ENCODE results near the gene NPFF.
A peak's percentile ranks its signal among the peaks of the same experiment; 100 is the strongest.
"Not testable (repeated sequence)": the region's sequence is repeated elsewhere in the genome, so short reads cannot be mapped to it uniquely, and the experiment has no call there.

The NPFF gene

GRCh38 chr12:53506881-53507602 lies at the start of gene NPFF:
Gene NPFF, minus strand, starts transcription at chr12:53507484. Its CDS starts 10 bp downstream, at chr12:53507474.
- DNase-seq (ENCODE audit: low read depth, low spot score) = no peak
- no peak within 1 kb of the TSS for H3K27ac ChIP-seq

DNA sequence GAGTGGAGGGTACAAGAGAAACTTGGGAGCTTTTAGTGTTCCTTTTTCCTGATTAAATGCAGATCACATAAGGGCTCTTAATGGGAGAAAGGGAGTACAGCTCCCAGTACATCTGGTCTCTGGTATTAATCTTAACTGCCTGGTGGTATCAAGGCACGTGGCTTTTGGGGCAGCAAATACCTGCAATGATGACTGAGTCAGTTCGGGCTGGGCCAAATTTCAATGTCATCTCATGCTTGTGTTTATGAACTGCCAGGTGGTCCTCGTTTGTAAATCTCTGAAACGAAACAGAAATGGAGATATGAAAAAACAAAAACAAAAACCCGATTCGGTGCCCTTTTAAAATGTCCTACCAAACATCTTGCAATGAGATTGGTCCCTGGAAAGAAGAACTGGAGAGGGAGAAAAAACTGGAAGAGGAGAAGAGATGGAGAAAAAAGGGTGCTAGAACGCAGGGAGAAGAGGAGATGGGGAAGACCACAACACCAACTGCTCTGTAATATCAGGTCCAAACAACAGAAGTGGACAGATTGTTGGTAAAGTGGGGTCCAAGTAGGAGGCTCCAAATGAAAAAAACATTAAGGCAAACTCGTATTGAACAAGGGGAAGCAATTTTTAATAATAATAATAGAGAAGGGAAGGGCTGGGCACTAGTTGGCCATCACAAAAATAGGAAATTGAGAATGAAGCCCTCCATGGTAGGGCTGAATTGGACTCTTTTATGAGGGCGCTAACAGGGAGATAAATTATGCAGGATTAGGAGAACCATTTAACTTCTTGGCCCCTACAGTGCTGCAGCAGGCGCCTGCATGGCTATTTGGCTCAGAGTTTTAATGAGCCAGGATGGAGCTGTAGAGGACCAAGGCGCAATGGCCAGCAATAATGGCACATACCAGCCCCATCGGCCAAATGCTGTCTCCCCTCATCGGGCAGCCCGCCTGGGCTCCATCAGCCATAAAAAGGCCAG lies 45.4 kb upstream of the NPFF start:
- H3K27ac ChIP-seq = no peak overlapping the region
- no peak for DNase-seq (ENCODE audit: low read depth, low spot score)

DNA sequence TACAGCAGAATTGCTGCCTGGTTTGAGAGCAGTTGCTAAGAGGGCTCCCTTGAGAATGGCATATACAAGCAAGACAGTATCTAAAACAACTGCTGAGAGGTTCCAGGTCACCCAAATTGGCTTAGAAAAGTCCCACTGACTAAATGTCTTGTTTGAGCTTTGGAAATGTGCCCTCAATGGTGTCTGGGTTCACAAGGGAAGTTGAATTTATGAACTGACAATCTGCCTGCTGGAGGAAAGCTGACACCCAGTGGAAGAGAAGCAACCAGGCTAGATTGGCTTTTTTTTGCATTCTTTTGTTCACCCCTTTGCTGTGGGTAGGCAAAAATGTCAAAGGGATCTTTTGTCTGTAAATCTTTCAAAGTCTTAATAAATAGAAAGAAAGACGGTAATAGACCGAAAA lies 44.6 kb upstream of the NPFF start:
- no peak for DNase-seq (ENCODE audit: low read depth, low spot score)
- no peak overlapping the region for H3K27ac ChIP-seq

DNA sequence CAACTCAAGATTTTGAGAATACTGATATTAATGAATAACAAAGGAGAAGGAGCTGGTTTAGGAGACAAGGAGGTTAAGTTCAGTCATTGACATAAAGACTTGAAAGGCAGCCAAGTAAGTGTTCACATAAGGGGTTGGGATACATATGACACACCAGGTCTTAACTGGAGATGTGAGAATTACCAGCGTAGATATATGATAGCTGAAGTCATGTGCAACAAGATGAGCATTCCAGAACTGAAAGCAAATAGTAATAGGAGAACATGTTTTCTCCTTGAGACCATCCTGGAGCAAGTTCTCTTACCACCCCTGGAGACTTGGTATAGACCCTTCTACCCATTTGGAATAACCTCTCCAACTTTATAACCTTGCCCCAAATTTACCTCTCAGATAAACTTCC lies 43.3 kb upstream of the NPFF start:
- H3K27ac ChIP-seq = no peak overlapping the region
- DNase-seq (ENCODE audit: low read depth, low spot score) = no peak

DNA sequence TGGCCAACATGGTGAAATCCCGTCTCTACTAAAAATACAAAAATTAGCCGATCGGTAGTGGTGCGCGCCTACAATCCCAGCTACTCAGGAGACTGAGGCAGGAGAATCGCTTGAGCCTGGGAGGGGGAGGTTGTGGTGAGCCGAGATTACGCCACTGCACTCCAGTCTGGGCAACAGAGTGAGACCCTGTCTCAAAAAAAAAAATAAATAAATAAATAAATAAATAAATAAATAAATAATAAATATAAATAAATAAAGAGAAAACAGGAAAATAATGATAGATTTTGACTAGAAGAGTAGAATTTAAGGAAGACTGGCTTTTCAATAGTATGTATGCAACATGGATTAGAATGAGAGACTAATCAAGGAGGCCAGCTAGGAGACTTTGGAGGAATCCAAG lies 42.8 kb upstream of the NPFF start:
- DNase-seq (ENCODE audit: low read depth, low spot score); H3K27ac ChIP-seq: not testable (repeated sequence)

- not testable (repeated sequence) for H3K27ac ChIP-seq; DNase-seq (ENCODE audit: low read depth, low spot score)
Measured at GRCh38 chr12:53548354-53548753, 41.1 kb upstream of the NPFF start.

DNA sequence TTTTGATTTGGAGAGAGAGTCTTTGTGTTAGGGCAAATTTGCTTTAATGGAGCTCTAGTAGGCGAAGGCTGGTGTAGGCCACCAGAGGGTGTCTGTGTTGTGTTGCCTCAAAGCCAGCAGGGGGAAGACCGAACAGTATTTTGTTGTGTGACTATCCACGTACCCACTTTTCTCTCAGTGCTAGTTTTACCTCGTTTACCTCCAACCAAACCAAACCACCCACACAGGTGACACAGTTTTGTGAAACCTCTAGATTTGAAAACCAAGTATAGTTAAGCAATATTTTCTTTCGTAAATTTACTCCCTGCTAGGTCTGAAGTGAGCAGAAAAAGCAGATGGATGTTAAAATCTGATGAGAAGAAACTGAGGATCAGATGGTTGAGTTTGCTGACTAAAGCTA lies 36.3 kb upstream of the NPFF start:
- H3K27ac ChIP-seq = peak overlapping the region; percentile 16
- DNase-seq (ENCODE audit: low read depth, low spot score) = no peak

DNA sequence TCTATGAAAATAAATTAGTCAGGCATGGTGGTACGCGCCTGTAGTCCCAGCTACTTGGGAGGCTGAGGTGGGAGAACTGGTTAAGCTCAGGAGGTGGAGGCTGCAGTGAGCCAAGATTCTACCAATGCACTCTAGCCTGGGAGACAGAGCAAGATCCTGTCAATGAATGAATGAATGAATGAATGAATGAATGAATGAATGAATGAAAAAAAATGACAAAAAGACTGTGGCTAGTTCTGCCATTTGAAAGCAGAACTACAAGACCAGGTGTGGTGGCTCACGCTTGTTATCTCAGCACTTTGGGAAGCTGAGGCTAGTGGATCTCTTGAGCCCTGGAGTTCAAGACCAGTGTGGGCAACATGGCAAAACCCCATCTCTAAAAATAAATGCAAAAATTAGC lies 32.2 kb upstream of the NPFF start:
- no peak overlapping the region for H3K27ac ChIP-seq
- no peak for DNase-seq (ENCODE audit: low read depth, low spot score)

DNA sequence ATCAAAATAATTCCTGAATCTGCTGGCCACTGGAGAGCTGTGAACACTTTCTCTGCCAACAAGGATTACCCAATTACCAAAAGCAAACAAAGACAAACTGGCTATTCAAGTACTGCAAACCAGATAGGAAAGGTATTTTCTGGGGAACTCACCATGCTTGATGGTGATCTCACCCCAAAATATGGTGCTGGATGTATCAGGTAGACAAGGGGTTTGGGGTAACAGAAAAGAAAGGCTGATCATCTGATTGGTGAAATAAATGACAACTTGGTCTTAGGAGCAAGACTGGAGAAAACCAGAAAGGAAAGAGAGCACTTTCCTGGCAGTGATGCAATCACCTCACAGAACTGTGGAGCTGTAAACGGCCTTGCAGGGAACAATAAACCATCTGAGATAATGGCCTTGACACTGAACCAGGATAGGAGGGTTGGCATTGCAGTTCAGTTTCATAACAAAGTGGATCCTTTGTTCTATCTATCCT lies 31.0 kb upstream of the NPFF start:
- peak overlapping the region; percentile 63 for H3K27ac ChIP-seq
- no peak for DNase-seq (ENCODE audit: low read depth, low spot score)

- H3K27ac ChIP-seq = no peak overlapping the region
- no peak for DNase-seq (ENCODE audit: low read depth, low spot score)
Measured at GRCh38 chr12:53536962-53537361, 29.7 kb upstream of the NPFF start.

DNA sequence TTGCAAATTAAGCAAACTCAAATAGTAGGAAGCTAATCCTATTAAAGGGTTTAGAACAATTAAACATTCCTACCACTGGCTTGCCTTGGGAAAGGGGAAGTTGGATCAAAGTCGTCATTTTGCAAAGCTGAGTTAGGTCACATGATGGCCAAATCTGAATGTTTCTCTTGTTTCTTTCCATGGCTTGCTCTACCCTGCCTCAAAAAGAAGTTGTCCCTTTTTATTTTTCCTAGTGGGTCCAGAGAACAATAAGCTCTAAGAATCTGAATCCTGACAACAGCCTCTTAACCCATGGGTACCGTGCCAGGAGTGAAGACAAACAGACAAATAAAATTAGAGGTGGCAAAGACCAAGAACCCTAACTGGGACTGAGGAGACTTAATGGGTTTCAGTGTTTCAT lies 26.2 kb upstream of the NPFF start:
- DNase-seq (ENCODE audit: low read depth, low spot score) = no peak
- no peak overlapping the region for H3K27ac ChIP-seq

DNA sequence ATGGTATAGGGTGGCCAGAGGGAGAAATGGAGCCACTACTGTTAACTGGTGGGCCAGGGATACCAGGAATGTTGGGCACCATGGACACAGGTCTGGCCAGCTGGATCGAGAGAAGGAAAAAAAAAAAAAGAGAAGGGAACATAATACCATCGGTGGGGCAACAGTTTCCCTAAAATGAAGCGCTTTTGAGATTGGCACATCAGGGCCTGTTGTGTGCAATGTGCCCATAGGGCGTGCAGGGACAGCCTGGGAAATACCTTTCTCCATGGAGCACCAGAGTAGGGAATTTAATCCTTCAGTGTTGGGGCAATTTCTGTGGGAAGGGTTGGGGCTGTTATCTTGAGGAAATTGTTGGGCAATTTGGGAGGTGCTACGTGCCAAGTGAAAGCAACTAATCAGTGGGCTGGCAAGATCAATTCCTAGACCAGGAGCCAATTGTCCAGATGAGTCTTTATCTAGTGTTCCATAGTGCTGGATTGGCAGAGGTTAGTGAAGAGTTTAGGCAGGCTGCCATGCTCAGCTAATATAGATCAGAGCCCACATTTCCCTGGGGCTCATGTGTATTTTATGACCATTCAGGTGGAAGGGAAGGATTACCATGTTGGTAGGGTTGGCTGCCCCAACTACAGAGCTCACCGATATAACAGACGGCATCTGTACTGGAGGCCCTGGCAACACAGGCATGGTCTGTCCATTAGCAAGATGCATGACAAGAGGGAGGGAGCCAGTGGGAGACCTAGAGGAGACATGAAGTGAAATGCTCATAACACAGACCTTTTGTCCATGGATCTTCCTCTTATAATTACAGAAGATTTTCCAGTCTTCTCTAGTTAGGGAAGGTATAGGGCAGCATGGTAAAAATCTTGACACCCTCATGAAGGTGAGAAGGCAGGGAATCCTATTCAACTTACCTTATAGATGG lies 25.5 kb upstream of the NPFF start:
- no peak for DNase-seq (ENCODE audit: low read depth, low spot score)
- H3K27ac ChIP-seq = no peak overlapping the region

GRCh38 chr12:53532021-53532420 lies 24.7 kb upstream of the NPFF start:
- H3K27ac ChIP-seq = no peak overlapping the region
- DNase-seq (ENCODE audit: low read depth, low spot score) = no peak

DNA sequence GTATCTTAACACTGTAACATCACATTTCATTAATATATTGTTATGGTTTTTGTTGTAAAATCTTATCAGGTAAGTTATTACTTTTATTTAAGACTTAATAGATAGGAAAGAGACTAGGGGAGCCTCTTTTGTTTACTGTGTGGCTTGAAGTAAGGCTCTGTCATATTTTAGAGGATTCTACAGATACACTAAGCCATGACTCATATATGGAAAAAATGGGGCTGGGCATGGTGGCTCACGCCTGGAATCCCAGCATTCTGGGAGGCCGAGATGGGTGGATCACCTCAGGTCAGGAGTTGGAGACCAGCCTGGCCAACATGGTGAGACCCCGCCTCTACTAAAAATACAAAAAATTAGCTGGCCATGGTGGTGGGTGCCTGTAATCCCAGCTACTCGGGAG lies 23.6 kb upstream of the NPFF start:
- DNase-seq (ENCODE audit: low read depth, low spot score) = no peak
- H3K27ac ChIP-seq = peak overlapping the region; percentile 48

GRCh38 chr12:53530061-53530460 lies 22.8 kb upstream of the NPFF start:
- no peak overlapping the region for H3K27ac ChIP-seq
- DNase-seq (ENCODE audit: low read depth, low spot score) = no peak

DNA sequence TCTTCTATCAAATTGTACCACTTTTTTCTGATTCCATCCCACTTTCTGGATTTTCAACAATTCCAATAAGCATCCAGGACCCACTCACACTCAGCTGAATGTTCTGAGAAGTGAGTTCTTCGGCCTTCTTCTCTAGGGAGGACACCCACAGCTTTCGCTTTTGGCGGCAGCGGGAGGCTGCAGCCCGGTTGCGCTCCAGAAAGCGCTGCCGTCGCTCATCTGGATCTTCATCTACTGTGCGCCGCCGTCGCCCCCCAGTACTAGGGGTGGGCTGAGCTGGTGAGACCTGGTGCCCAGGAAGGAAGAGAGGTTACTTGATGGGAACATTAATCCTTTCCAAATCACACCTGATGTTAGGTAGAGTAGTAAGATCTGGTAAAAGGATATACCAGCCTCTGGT lies 17.2 kb upstream of the NPFF start:
- no peak overlapping the region for H3K27ac ChIP-seq
- no peak for DNase-seq (ENCODE audit: low read depth, low spot score)

DNA sequence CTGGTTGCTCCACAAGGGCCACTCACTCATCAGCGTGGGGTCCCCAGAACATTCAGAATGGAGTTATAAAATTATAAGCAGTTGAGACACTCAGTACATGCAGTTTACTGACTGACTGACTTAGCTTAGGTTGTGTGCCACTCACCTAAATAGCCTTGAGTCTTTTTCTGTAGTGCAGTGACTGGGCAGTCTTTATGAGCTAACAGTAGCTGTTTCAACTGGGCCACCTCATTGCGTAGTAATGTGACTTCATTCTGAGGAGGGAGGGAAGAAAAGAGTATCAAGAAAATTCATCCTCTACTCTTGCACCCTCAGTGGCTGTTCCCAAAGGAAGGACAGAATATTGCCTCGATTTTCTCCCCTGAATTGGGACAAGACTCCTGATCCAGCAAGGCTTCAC lies 15.8 kb upstream of the NPFF start:
- DNase-seq (ENCODE audit: low read depth, low spot score) = no peak
- no peak overlapping the region for H3K27ac ChIP-seq

DNA sequence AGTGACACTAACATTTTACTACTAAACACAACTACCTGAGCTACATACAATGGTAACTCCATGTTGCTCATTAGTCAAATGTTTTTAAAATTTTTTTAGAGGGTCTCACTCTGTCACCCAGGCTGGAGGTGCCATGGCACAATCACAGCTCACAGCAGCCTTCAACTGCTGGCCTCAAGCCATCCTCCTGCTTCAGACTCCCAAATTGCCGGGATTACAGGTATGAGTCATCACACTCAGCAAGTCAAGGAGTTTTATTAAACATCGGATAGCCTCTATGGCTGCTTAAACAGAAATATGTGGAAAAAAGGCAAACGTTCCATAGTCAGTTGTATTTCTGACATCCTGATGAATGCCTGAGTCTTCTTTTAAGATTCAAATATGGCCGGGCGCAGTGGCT lies 11.1 kb upstream of the NPFF start:
- DNase-seq (ENCODE audit: low read depth, low spot score) = no peak
- no peak overlapping the region for H3K27ac ChIP-seq

DNA sequence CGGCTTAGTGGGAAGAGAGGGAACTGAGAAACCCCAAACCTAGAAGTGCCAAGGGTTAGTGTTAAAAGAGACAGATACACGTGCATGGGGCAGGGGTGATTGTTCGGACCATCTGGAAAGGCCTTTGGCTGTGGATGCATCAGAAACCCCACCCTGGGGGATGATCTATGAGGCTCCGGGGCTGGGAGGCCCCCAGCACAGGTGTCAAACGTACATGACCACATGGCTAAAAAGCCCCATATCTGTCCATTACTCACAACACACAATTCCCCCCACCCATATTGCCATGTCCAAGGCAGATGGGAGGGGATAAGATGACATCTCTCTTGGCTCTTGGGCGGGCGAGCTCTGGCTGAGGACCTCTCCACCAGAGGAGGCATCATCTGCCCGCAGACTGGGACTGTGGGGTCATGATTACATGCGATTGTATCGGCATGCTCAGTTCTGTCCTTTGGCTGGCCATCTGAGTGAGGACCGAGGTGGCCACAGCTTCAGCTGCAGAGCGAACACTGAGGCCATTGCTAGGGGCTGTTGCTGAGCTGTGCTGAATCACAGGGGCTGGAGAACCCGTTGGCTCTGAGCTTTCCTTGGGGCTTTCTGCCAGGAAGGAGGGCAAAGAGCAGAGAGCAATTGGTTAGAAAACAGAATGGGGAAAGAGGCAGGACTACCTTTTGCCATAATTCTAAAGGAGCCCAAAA lies 9.6 kb upstream of the NPFF start:
- no peak overlapping the region for H3K27ac ChIP-seq
- no peak for DNase-seq (ENCODE audit: low read depth, low spot score)

DNA sequence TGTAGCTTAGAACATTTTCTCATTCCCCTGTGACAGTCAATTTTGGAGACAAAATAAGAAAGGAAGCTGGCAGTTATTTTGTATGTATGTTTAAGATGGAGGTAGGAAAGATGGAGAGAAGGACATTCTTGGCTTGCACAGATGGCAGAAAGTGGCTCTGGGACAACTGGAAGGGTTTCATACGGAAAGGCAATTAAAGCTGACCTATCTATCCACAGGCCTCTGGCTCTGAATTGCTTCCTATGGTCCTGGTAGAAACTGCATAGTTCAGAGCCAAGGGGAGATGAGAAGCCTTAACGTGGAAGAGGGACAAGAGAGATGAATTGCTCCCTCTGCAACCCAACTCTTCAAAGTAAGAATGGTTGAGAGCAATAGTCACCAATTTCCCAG lies 8.0 kb upstream of the NPFF start:
- DNase-seq (ENCODE audit: low read depth, low spot score) = no peak
- no peak overlapping the region for H3K27ac ChIP-seq

Measured in epithelial cell of prostate (primary cell).